ENCODE data around the gene SNED1. TPM values are rescaled to one million over a fixed set of nuclear protein-coding genes. Genes with fewer than 3 reads are reported as not detected.

Gene SNED1
- polyA plus RNA-seq (2012; ENCODE audit: low read depth, missing spikeins): 0.42 TPM

GRCh38 chr2:240997856-240998705 lies at the start of gene SNED1:
TSS of gene SNED1 (plus strand) at chr2:240998618. CDS start at chr2:240998838, 220 bp downstream.
- DNase-seq (ENCODE audit: insufficient read length, low spot score): peak; percentile 76
- FAIRE-seq: peak; percentile 13
- TF ChIP-seq POLR2A (IDR thresholded peaks at IDR 0.05; ENCODE audit: low read depth, low read length) (no peak), POU2F2 (IDR thresholded peaks at IDR 0.05; ENCODE audit: low read depth, low read length) (peak; percentile 65; the same call in 1 of the 2 replicates), PAX5 (IDR thresholded peaks at IDR 0.05; ENCODE audit: insufficient read depth, low read length, severe bottlenecking) (no peak), SPI1 (IDR thresholded peaks at IDR 0.05; ENCODE audit: low read depth, low read length) (no peak), POLR2AphosphoS5 (IDR thresholded peaks at IDR 0.05; ENCODE audit: low read depth, low read length) (no peak), TAF1 (IDR thresholded peaks at IDR 0.05; ENCODE audit: low read depth, low read length) (no peak)

GRCh38 chr2:240948905-240949790 lies 49.3 kb upstream of the SNED1 start:
- DNase-seq (ENCODE audit: insufficient read length, low spot score) (no peak), FAIRE-seq (no peak)
- TF ChIP-seq POU2F2 (IDR thresholded peaks at IDR 0.05; ENCODE audit: low read depth, low read length) (no peak), PAX5 (IDR thresholded peaks at IDR 0.05; ENCODE audit: insufficient read depth, low read length, severe bottlenecking) (no peak), POLR2A (IDR thresholded peaks at IDR 0.05; ENCODE audit: low read depth, low read length) (no peak), POLR2AphosphoS5 (IDR thresholded peaks at IDR 0.05; ENCODE audit: low read depth, low read length) (no peak), TAF1 (IDR thresholded peaks at IDR 0.05; ENCODE audit: low read depth, low read length) (no peak), SPI1 (IDR thresholded peaks at IDR 0.05; ENCODE audit: low read depth, low read length) (no peak)

GRCh38 chr2:240949791-240950705 lies 48.4 kb upstream of the SNED1 start:
- no peak for TF ChIP-seq PAX5 (IDR thresholded peaks at IDR 0.05; ENCODE audit: insufficient read depth, low read length, severe bottlenecking)
- no peak for FAIRE-seq
- DNase-seq (ENCODE audit: insufficient read length, low spot score): no peak

GRCh38 chr2:240951045-240951594 lies 47.3 kb upstream of the SNED1 start:
- TF ChIP-seq POLR2AphosphoS5 (IDR thresholded peaks at IDR 0.05; ENCODE audit: low read depth, low read length): no peak
- no peak for TF ChIP-seq SPI1 (IDR thresholded peaks at IDR 0.05; ENCODE audit: low read depth, low read length)
- DNase-seq (ENCODE audit: insufficient read length, low spot score) (no peak), FAIRE-seq (peak; percentile 45)

GRCh38 chr2:240952496-240953246 lies 45.7 kb upstream of the SNED1 start:
- TF ChIP-seq TAF1 (IDR thresholded peaks at IDR 0.05; ENCODE audit: low read depth, low read length): no peak
- TF ChIP-seq SPI1 (IDR thresholded peaks at IDR 0.05; ENCODE audit: low read depth, low read length): no peak
- TF ChIP-seq POU2F2 (IDR thresholded peaks at IDR 0.05; ENCODE audit: low read depth, low read length): no peak
- TF ChIP-seq POLR2AphosphoS5 (IDR thresholded peaks at IDR 0.05; ENCODE audit: low read depth, low read length): no peak
- no peak for TF ChIP-seq PAX5 (IDR thresholded peaks at IDR 0.05; ENCODE audit: insufficient read depth, low read length, severe bottlenecking)
- no peak for TF ChIP-seq POLR2A (IDR thresholded peaks at IDR 0.05; ENCODE audit: low read depth, low read length)
- DNase-seq (ENCODE audit: insufficient read length, low spot score) (no peak), FAIRE-seq (no peak)

- TF ChIP-seq PAX5 (IDR thresholded peaks at IDR 0.05; ENCODE audit: insufficient read depth, low read length, severe bottlenecking): no peak
- TF ChIP-seq SPI1 (IDR thresholded peaks at IDR 0.05; ENCODE audit: low read depth, low read length): no peak
- no peak for TF ChIP-seq POLR2AphosphoS5 (IDR thresholded peaks at IDR 0.05; ENCODE audit: low read depth, low read length)
- no peak for TF ChIP-seq POU2F2 (IDR thresholded peaks at IDR 0.05; ENCODE audit: low read depth, low read length)
- no peak for TF ChIP-seq TAF1 (IDR thresholded peaks at IDR 0.05; ENCODE audit: low read depth, low read length)
- TF ChIP-seq POLR2A (IDR thresholded peaks at IDR 0.05; ENCODE audit: low read depth, low read length): no peak
- FAIRE-seq: no peak
- DNase-seq (ENCODE audit: insufficient read length, low spot score): no peak
Observed at GRCh38 chr2:240953426-240954410, 44.7 kb upstream of the SNED1 start.

- no peak for TF ChIP-seq POU2F2 (IDR thresholded peaks at IDR 0.05; ENCODE audit: low read depth, low read length)
- no peak for TF ChIP-seq POLR2A (IDR thresholded peaks at IDR 0.05; ENCODE audit: low read depth, low read length)
- TF ChIP-seq TAF1 (IDR thresholded peaks at IDR 0.05; ENCODE audit: low read depth, low read length): no peak
- TF ChIP-seq SPI1 (IDR thresholded peaks at IDR 0.05; ENCODE audit: low read depth, low read length): no peak
- TF ChIP-seq PAX5 (IDR thresholded peaks at IDR 0.05; ENCODE audit: insufficient read depth, low read length, severe bottlenecking): no peak
- TF ChIP-seq POLR2AphosphoS5 (IDR thresholded peaks at IDR 0.05; ENCODE audit: low read depth, low read length): no peak
- FAIRE-seq (no peak), DNase-seq (ENCODE audit: insufficient read length, low spot score) (no peak)
Observed at GRCh38 chr2:240954436-240955305, 43.7 kb upstream of the SNED1 start.
